Measurements from ENCODE around the gene KIF9. TPM values are rescaled to one million over a fixed set of nuclear protein-coding genes. Genes with fewer than 3 reads are reported as not detected.
"Not testable (repeated sequence)": the region's sequence is repeated elsewhere in the genome, so short reads cannot be mapped to it uniquely, and the experiment has no call there.

KIF9 gene
- polyA plus RNA-seq, 1 donor from 2014 or later = 15.6 TPM

- Histone ChIP-seq H4K20me1 (ENCODE audit: insufficient read depth) (no peaks in the 10 kb centered on the region), H3K9ac (ENCODE audit: low read length) (no peak overlapping the region), H3K4me2 (ENCODE audit: low read length) (no peak overlapping the region), H3K27ac (ENCODE audit: low read length) (no peak overlapping the region), H3K4me3 (ENCODE audit: low read length) (no peak overlapping the region), H3K36me3 (ENCODE audit: insufficient read depth, low read length) (no peaks in the 10 kb centered on the region), H3K79me2 (replicated peaks; ENCODE audit: insufficient read depth, low read length) (peaks cover 9% of the 10 kb centered on the region), H2AFZ (ENCODE audit: low read depth, low read length) (no peak overlapping the region), H3K9me2 (ENCODE audit: insufficient read depth, low read length) (no peaks in the 10 kb centered on the region), H3K27me3 (ENCODE audit: insufficient read depth, low read depth, low read length) (no peaks in the 10 kb centered on the region), H3K9me3 (ENCODE audit: low read length) (no peaks in the 10 kb centered on the region), H3F3A (ENCODE audit: insufficient read depth, low read length, poor library complexity, severe bottlenecking) (no peaks in the 10 kb centered on the region)
- TF ChIP-seq CTCF (IDR thresholded peaks at IDR 0.05; ENCODE audit: poor library complexity, severe bottlenecking) (no peak), RAD21 (conservative IDR thresholded peaks at IDR 0.05) (no peak), EZH2 (IDR thresholded peaks at IDR 0.05; ENCODE audit: borderline replicate concordance, insufficient read depth, low read length, poor library complexity, severe bottlenecking) (no peak), MXI1 (conservative IDR thresholded peaks at IDR 0.05; ENCODE audit: poor library complexity, severe bottlenecking) (no peak), SMC3 (conservative IDR thresholded peaks at IDR 0.05; ENCODE audit: poor library complexity) (no peak), POLR2AphosphoS5 (IDR thresholded peaks at IDR 0.05) (no peak), TAF1 (IDR thresholded peaks at IDR 0.05; ENCODE audit: low read depth) (no peak), EP300 (conservative IDR thresholded peaks at IDR 0.05; ENCODE audit: poor library complexity, severe bottlenecking) (no peak)
- TF ChIP-seq, protein P1, sequence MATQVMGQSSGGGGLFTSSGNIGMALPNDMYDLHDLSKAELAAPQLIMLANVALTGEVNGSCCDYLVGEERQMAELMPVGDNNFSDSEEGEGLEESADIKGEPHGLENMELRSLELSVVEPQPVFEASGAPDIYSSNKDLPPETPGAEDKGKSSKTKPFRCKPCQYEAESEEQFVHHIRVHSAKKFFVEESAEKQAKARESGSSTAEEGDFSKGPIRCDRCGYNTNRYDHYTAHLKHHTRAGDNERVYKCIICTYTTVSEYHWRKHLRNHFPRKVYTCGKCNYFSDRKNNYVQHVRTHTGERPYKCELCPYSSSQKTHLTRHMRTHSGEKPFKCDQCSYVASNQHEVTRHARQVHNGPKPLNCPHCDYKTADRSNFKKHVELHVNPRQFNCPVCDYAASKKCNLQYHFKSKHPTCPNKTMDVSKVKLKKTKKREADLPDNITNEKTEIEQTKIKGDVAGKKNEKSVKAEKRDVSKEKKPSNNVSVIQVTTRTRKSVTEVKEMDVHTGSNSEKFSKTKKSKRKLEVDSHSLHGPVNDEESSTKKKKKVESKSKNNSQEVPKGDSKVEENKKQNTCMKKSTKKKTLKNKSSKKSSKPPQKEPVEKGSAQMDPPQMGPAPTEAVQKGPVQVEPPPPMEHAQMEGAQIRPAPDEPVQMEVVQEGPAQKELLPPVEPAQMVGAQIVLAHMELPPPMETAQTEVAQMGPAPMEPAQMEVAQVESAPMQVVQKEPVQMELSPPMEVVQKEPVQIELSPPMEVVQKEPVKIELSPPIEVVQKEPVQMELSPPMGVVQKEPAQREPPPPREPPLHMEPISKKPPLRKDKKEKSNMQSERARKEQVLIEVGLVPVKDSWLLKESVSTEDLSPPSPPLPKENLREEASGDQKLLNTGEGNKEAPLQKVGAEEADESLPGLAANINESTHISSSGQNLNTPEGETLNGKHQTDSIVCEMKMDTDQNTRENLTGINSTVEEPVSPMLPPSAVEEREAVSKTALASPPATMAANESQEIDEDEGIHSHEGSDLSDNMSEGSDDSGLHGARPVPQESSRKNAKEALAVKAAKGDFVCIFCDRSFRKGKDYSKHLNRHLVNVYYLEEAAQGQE (IDR thresholded peaks at IDR 0.05; ENCODE audit: borderline replicate concordance) = no peak
These were observed 27.8 kb upstream of the KIF9 start for GRCh38 chr3:47310391-47310790.

- not testable (repeated sequence) for H3K9me3 ChIP-seq (ENCODE audit: low read length); H3K27ac ChIP-seq (ENCODE audit: low read length); H4K20me1 ChIP-seq (ENCODE audit: insufficient read depth); H2AFZ ChIP-seq (ENCODE audit: low read depth, low read length); H3F3A ChIP-seq (ENCODE audit: insufficient read depth, low read length, poor library complexity, severe bottlenecking); H3K36me3 ChIP-seq (ENCODE audit: insufficient read depth, low read length); H3K4me2 ChIP-seq (ENCODE audit: low read length); H3K27me3 ChIP-seq (ENCODE audit: insufficient read depth, low read depth, low read length); H3K9ac ChIP-seq (ENCODE audit: low read length); H3K4me3 ChIP-seq (ENCODE audit: low read length); H3K9me2 ChIP-seq (ENCODE audit: insufficient read depth, low read length)
- H3K79me2 ChIP-seq (replicated peaks; ENCODE audit: insufficient read depth, low read length) = peaks cover 20% of the 10 kb centered on the region
These were observed 26.6 kb upstream of the KIF9 start for GRCh38 chr3:47309231-47309630.

DNA sequence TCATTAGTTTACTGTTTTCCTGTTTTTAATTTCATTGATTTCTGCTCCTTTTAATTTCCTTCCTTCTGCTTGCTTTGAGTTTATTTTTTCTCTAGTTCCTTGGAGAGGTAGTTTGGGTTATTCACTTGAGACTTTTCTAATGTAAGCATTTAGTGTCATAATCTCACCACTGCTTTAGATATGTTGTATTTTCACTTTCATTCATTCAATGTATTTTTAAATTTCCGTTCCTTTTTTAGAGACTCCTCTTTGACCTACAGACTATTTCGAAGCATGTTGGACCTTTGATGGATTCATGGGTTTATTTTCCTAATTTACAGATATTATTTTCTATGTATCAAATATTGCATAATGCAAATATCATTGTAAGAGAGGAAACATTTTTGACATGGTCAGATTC, 23.4 kb upstream of the KIF9 start:
- H4K20me1 ChIP-seq (ENCODE audit: insufficient read depth) = no peaks in the 10 kb centered on the region
- no peaks in the 10 kb centered on the region for H3K9me2 ChIP-seq (ENCODE audit: insufficient read depth, low read length)
- H3F3A ChIP-seq (ENCODE audit: insufficient read depth, low read length, poor library complexity, severe bottlenecking) = no peaks in the 10 kb centered on the region
- H3K4me3 ChIP-seq (ENCODE audit: low read length) = no peak overlapping the region
- peaks cover 10% of the 10 kb centered on the region for H3K36me3 ChIP-seq (ENCODE audit: insufficient read depth, low read length)
- TF ChIP-seq EZH2 (IDR thresholded peaks at IDR 0.05; ENCODE audit: borderline replicate concordance, insufficient read depth, low read length, poor library complexity, severe bottlenecking) (no peak), EP300 (conservative IDR thresholded peaks at IDR 0.05; ENCODE audit: poor library complexity, severe bottlenecking) (no peak), RAD21 (conservative IDR thresholded peaks at IDR 0.05) (no peak)
- no peaks in the 10 kb centered on the region for H3K27me3 ChIP-seq (ENCODE audit: insufficient read depth, low read depth, low read length)
- no peak overlapping the region for H3K9ac ChIP-seq (ENCODE audit: low read length)
- no peaks in the 10 kb centered on the region for H3K9me3 ChIP-seq (ENCODE audit: low read length)
- H3K4me2 ChIP-seq (ENCODE audit: low read length) = no peak overlapping the region
- H3K79me2 ChIP-seq (replicated peaks; ENCODE audit: insufficient read depth, low read length) = peaks cover 24% of the 10 kb centered on the region
- H3K27ac ChIP-seq (ENCODE audit: low read length) = no peak overlapping the region
- H2AFZ ChIP-seq (ENCODE audit: low read depth, low read length) = no peak overlapping the region
